Stimulated activated naive CD8-positive, alpha-beta T cell treated with anti-CD3 and anti-CD28 coated beads, Interleukin-15, Interleukin-2, amounts not matched to agents 100 ng/mL and 50 ng/mL, for 24 hours (primary cell): ENCODE measurements around the gene PAK6.

Experiments
- H3K27ac Mint-ChIP-seq: one replicate; pipeline ENCODE4 v1.8.0; 2021; ENCODE audit warnings: mild to moderate bottlenecking, mixed read lengths
- H3K27me3 Mint-ChIP-seq: one replicate; pipeline ENCODE4 v1.8.0; 2021; ENCODE audit warnings: mixed read lengths
- H3K36me3 Mint-ChIP-seq: one replicate; pipeline ENCODE4 v1.8.0; 2021; ENCODE audit warnings: low read depth, mixed read lengths
- H3K4me1 Mint-ChIP-seq: one replicate; pipeline ENCODE4 v1.8.0; 2021; ENCODE audit warnings: low read depth, mixed read lengths
- H3K4me3 Mint-ChIP-seq: one replicate; pipeline ENCODE4 v1.8.0; 2021; ENCODE audit warnings: mild to moderate bottlenecking, mixed read lengths
- H3K9me3 Mint-ChIP-seq: one replicate; pipeline ENCODE4 v1.8.0; 2021; ENCODE audit warnings: mixed read lengths

Gene PAK6

GRCh38 chr15:40258544-40258943, 19.7 kb downstream of the PAK6 start:
- Mint-ChIP-seq H3K27me3 (peaks cover 6% of the 10 kb centered on the region), H3K27ac (no peak overlapping the region)

GRCh38 chr15:40259021-40259420, 20.2 kb downstream of the PAK6 start:
- Mint-ChIP-seq H3K27ac (no peak overlapping the region), H3K36me3 (no peaks in the 10 kb centered on the region), H3K9me3 (no peaks in the 10 kb centered on the region), H3K4me1 (no peaks in the 10 kb centered on the region), H3K4me3 (no peak overlapping the region), H3K27me3 (peaks cover 2% of the 10 kb centered on the region)

More at GRCh38 chr15:40258544-40258943, 19.7 kb downstream of the PAK6 start:
- no peak overlapping the region for H3K4me3 Mint-ChIP-seq
- H3K36me3 Mint-ChIP-seq, result no peaks in the 10 kb centered on the region
- H3K4me1 Mint-ChIP-seq, result no peaks in the 10 kb centered on the region
- no peaks in the 10 kb centered on the region for H3K9me3 Mint-ChIP-seq

- Mint-ChIP-seq H3K36me3 (no peaks in the 10 kb centered on the region), H3K4me3 (no peak overlapping the region), H3K27ac (no peak overlapping the region), H3K9me3 (no peaks in the 10 kb centered on the region), H3K27me3 (no peaks in the 10 kb centered on the region), H3K4me1 (no peaks in the 10 kb centered on the region)
Measured at GRCh38 chr15:40263024-40263754, 24.3 kb downstream of the PAK6 start.

GRCh38 chr15:40264321-40265153, 25.7 kb downstream of the PAK6 start:
- Mint-ChIP-seq H3K27me3 (no peaks in the 10 kb centered on the region), H3K9me3 (no peaks in the 10 kb centered on the region), H3K36me3 (no peaks in the 10 kb centered on the region), H3K4me1 (no peaks in the 10 kb centered on the region), H3K27ac (no peak overlapping the region), H3K4me3 (no peak overlapping the region)

- no peak overlapping the region for H3K27ac Mint-ChIP-seq
- no peak overlapping the region for H3K4me3 Mint-ChIP-seq
Measured at GRCh38 chr15:40265355-40265754, 26.5 kb downstream of the PAK6 start.

GRCh38 chr15:40265875-40266274, 27.0 kb downstream of the PAK6 start:
- Mint-ChIP-seq H3K4me1 (no peaks in the 10 kb centered on the region), H3K36me3 (no peaks in the 10 kb centered on the region), H3K27me3 (no peaks in the 10 kb centered on the region), H3K27ac (no peak overlapping the region), H3K4me3 (no peak overlapping the region), H3K9me3 (no peaks in the 10 kb centered on the region)

More at GRCh38 chr15:40265355-40265754, 26.5 kb downstream of the PAK6 start:
- Mint-ChIP-seq H3K4me1 (no peaks in the 10 kb centered on the region), H3K36me3 (no peaks in the 10 kb centered on the region), H3K27me3 (no peaks in the 10 kb centered on the region), H3K9me3 (no peaks in the 10 kb centered on the region)

- Mint-ChIP-seq H3K4me1 (no peaks in the 10 kb centered on the region), H3K27ac (no peak overlapping the region), H3K4me3 (no peak overlapping the region), H3K36me3 (no peaks in the 10 kb centered on the region), H3K9me3 (no peaks in the 10 kb centered on the region), H3K27me3 (no peaks in the 10 kb centered on the region)
Measured at GRCh38 chr15:40266828-40267304, 28.0 kb downstream of the PAK6 start.

GRCh38 chr15:40267670-40268069, 28.8 kb downstream of the PAK6 start:
- no peak overlapping the region for H3K4me3 Mint-ChIP-seq
- H3K4me1 Mint-ChIP-seq, result no peaks in the 10 kb centered on the region

GRCh38 chr15:40269604-40270003, 30.7 kb downstream of the PAK6 start:
- Mint-ChIP-seq H3K36me3 (no peaks in the 10 kb centered on the region), H3K4me1 (no peaks in the 10 kb centered on the region), H3K27ac (no peak overlapping the region), H3K9me3 (no peaks in the 10 kb centered on the region), H3K27me3 (no peaks in the 10 kb centered on the region), H3K4me3 (no peak overlapping the region)

More at GRCh38 chr15:40267670-40268069, 28.8 kb downstream of the PAK6 start:
- Mint-ChIP-seq H3K27me3 (no peaks in the 10 kb centered on the region), H3K36me3 (no peaks in the 10 kb centered on the region), H3K27ac (no peak overlapping the region), H3K9me3 (no peaks in the 10 kb centered on the region)

- Mint-ChIP-seq H3K4me3 (no peak overlapping the region), H3K9me3 (no peaks in the 10 kb centered on the region), H3K36me3 (no peaks in the 10 kb centered on the region), H3K4me1 (no peaks in the 10 kb centered on the region), H3K27me3 (no peaks in the 10 kb centered on the region), H3K27ac (no peak overlapping the region)
Measured at GRCh38 chr15:40270246-40270995, 31.6 kb downstream of the PAK6 start.

- Mint-ChIP-seq H3K36me3 (no peaks in the 10 kb centered on the region), H3K27me3 (no peaks in the 10 kb centered on the region), H3K27ac (no peak overlapping the region), H3K4me3 (no peak overlapping the region), H3K4me1 (no peaks in the 10 kb centered on the region), H3K9me3 (no peaks in the 10 kb centered on the region)
Measured at GRCh38 chr15:40271685-40272484, 33.0 kb downstream of the PAK6 start.

- Mint-ChIP-seq H3K27ac (no peak overlapping the region), H3K4me1 (no peaks in the 10 kb centered on the region), H3K27me3 (peaks cover 5% of the 10 kb centered on the region)
Measured at GRCh38 chr15:40272485-40273056, 33.7 kb downstream of the PAK6 start.

GRCh38 chr15:40273428-40273827, 34.6 kb downstream of the PAK6 start:
- Mint-ChIP-seq H3K27me3 (peaks cover 10% of the 10 kb centered on the region), H3K9me3 (no peaks in the 10 kb centered on the region), H3K36me3 (no peaks in the 10 kb centered on the region), H3K4me1 (no peaks in the 10 kb centered on the region), H3K4me3 (no peak overlapping the region), H3K27ac (no peak overlapping the region)

More at GRCh38 chr15:40272485-40273056, 33.7 kb downstream of the PAK6 start:
- H3K9me3 Mint-ChIP-seq, result no peaks in the 10 kb centered on the region
- H3K4me3 Mint-ChIP-seq, result no peak overlapping the region
- no peaks in the 10 kb centered on the region for H3K36me3 Mint-ChIP-seq
